ENCODE measurements around the gene UPB1. TPM values are rescaled to one million over a fixed set of nuclear protein-coding genes. Genes with fewer than 3 reads are reported as not detected.
"Not testable (repeated sequence)": the region's sequence is repeated elsewhere in the genome, so short reads cannot be mapped to it uniquely, and the experiment has no call there.

UPB1 gene
- total RNA-seq, 1 experiment from 2014 or later = 0.09 TPM

DNA sequence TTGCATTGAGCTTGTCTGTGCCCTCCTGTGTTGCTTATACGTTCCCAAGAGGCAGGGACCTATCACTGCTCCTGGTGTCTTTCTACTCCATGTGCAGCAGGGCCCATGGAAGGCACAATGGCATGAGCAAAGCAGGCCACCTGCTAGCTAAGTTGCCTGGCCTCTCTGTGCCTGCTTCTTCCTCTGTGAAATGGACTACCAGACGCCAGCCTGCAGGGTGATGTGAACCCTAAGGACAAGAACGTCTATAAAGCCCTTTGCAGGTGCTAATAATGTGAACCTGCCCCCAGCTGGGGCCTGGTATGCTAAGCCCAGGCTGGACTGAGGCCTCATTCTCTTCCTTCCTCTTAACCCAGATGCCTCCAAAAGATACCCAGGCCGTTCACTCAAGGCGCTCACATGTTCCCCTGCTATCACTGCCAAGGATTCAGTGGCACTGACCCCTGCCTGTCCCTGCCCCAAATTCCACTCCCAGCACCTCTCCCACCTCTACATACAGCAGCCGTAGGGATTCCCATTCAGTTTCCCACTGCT lies 55.8 kb downstream of the UPB1 start (continued):
- TF ChIP-seq, protein P1, sequence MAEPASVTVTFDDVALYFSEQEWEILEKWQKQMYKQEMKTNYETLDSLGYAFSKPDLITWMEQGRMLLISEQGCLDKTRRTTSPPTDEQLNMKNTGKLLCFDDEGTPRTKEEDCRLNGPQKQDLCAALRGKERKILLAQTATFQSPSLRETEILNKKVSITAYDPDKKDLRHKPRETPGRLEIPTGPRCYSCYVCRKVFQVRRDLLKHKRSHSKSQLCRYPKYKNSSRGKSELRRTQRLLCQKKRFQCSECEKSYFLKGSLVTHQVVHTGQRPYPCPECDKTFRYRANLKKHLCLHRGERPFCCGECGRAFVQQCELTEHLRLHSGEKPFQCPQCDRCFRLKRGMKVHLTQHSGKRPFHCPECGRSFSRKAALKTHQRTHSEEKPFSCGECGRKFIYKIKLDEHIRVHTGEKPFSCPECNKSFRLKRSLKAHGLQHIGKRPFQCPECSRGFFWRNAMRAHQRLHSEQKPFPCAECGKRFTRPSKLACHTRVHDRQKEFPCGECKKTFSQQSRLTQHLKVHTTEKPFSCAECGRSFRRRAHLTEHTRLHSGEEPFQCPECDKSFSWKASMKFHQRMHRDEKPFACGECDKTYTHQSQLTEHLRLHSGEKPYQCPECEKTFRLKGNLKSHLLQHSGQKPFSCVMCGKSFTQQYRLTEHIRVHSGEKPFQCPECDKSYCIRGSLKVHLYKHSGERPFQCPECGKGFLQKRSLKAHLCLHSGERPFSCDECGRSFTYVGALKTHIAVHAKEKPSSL (CRISPR knock-in tag; conservative IDR thresholded peaks at IDR 0.05) = no peak

DNA sequence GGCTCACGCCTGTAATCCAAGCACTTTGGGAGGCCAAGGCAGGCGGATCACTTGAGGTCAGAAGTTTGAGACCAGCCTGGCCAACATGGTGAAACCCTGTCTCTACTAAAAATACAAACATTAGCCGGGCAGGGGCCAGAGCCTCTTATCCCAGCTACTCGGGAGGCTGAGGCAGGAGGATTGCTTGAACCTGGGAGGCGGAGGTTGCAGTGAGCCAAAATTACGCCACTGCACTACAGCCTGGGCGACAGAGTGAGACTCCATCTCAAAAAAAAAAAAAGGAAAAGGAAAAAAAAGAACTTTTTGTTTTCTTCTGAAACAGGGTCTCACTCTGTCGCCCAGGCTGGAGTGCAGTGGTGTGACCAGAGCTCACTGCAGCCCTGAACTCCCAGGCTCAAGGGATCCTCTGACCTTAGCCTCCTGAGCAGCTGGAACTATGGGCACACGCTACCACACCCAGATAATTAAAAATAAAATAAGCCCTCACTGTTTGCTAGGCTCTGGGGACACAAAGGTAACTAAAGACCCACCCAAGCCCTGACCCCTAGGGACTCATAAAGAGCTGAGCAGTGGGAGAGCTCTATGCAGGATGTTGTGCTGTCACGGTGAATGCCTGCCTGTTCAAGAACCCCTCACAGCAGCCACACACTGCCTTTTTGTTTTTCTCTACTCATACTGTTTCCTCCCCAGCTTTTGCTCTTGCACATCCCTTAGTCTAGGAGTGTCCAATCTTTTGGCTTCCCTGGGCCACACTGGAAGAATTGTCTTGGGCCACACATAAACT lies 57.6 kb downstream of the UPB1 start:
- H3K4me1 Mint-ChIP-seq = peaks cover 26% of the 10 kb centered on the region
- CTCF ChIA-PET = interaction anchor here (0.6 to 1.5 kb wide), 4 partner anchors 131 to 1415 kb away, joined by 3 read pairs; no protein-coding TSS in a partner anchor
- H3K9me3 Mint-ChIP-seq; H3K4me3 Mint-ChIP-seq; POLR2A ChIA-PET; DNase-seq (ENCODE audit: low spot score); ATAC-seq; H3K27me3 Mint-ChIP-seq (ENCODE audit: low read depth): not testable (repeated sequence)
- H3K36me3 Mint-ChIP-seq = peaks cover 21% of the 10 kb centered on the region
- peak overlapping the region; percentile 67; the same call in 1 of the 2 replicates for H3K27ac Mint-ChIP-seq

DNA sequence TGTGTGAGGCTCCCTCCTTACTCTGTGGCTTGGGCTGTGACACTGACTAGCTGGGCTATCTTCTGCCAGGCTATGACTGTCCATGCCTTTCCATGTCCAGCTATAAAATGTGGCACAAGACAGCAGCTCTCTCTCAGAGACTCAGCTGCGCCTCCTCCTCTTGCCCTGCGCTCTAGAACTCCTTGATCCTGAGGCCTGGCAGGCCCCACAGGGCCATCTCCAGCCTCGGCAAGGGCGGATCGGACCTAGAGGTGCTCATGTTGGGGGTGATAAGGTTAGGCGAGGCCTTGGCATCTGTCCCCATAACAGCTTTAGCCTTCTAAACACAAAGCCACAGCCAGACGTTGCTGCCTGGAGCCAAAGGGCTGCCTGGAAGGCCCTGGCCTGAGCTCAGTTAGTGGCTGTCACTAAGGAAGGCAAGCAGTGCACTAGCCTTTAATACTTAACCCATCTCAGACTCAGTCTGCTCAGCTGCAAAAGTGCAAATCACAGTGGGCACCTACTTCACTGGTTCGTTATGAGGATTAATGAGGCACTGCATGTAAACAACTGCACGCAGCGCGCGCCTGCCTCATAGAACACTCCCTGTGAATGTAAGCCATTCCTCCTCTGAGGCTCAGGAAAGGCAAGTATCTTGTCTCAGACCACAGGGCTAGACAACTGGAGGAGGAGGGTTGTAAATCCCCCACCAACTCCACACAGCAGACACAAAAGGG lies 58.6 kb downstream of the UPB1 start:
- Mint-ChIP-seq H3K27ac (peak overlapping the region; percentile 87), H3K4me3 (peak overlapping the region; percentile 97), H3K9me3 (no peaks in the 10 kb centered on the region), H3K36me3 (peaks cover 22% of the 10 kb centered on the region), H3K4me1 (peaks cover 31% of the 10 kb centered on the region), H3K27me3 (ENCODE audit: low read depth) (no peaks in the 10 kb centered on the region)
- DNase-seq (ENCODE audit: low spot score) (no peak), ATAC-seq (no peak)
- TF ChIP-seq ATF1 (CRISPR knock-in tag; IDR thresholded peaks at IDR 0.05) (no peak), TCF7 (CRISPR knock-in tag; IDR thresholded peaks at IDR 0.05; ENCODE audit: low read depth) (no peak)
- ChIA-PET CTCF (interaction anchor here (2.3 kb wide), 1 partner anchor 50 kb away, joined by 7 read pairs; the partner anchor contains the start of gene GGT1), POLR2A (no interaction called here)

DNA sequence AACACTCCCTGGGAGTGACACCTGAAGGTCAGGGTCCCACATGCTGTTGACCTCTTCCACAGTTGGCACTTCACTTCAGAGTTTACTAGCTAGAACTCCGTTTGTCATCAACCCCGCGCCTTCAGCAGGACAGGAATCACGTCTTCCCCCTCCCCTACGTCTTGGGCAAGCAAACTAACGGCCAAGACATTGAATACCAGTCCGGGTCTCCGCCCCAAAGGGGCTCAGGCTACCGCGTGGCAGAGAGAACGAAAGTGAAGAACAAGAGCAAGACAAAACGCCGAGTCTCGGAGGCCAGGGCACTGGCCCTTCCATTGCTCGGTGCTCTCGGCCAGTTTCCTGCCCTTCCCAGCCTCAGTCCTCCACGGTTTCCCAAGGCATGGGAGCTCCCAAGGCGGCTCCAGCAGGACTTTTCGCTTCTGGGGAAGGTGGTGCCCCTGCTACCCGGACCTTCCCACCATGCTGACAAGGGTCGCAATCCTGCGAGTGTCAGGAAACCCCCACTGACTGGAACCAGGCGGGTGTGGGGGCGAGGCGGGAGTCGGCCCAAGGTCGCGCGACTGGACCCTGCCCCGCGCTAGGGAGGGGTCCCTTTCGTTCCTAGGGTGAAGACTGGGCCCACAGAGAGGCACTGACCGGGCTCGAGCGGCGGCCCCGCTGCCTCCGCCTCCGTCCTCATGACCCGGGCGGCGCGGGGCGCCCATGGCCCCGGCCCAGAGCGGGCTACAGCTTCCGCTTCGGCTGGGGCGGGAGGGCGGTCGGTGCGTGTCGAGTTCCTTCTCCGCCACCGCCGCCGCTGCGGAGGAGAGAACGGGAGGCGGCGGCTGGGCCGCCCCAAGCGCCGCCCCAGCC lies 59.4 kb downstream of the UPB1 start, which contains the start of gene GUCD1:
Gene GUCD1 (minus strand): TSS at position 826 of the 852 bp plus-strand sequence. CDS start 147 bp downstream, at position 679.
- Mint-ChIP-seq H3K36me3 (peaks cover 30% of the 10 kb centered on the region), H3K27me3 (ENCODE audit: low read depth) (no peaks in the 10 kb centered on the region), H3K4me1 (peaks cover 33% of the 10 kb centered on the region), H3K4me3 (peak within 1 kb of the TSS; percentile 97), H3K9me3 (no peaks in the 10 kb centered on the region), H3K27ac (peak within 1 kb of the TSS; percentile 99)
- no peak for ATAC-seq
- DNase-seq (ENCODE audit: low spot score) = peak; percentile 29
- ChIA-PET POLR2A (interaction anchor here (0.9 to 1.8 kb wide), 3 partner anchors 11 to 66 kb away, joined by 3 to 6 read pairs (median 6); partner anchors contain the start of gene LRRC75B), CTCF (interaction anchor here (0.6 to 2.3 kb wide), 10 partner anchors 33 to 660 kb away, joined by 3 to 9 read pairs (median 4); partner anchors contain the start of genes GGT1 and MIF)
- TF ChIP-seq, protein P2, sequence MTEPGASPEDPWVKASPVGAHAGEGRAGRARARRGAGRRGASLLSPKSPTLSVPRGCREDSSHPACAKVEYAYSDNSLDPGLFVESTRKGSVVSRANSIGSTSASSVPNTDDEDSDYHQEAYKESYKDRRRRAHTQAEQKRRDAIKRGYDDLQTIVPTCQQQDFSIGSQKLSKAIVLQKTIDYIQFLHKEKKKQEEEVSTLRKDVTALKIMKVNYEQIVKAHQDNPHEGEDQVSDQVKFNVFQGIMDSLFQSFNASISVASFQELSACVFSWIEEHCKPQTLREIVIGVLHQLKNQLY (CRISPR knock-in tag; IDR thresholded peaks at IDR 0.05) = no peak
- TF ChIP-seq FOXJ3 (CRISPR knock-in tag; IDR thresholded peaks at IDR 0.05; ENCODE audit: borderline replicate concordance) (no peak), NFE2L1 (CRISPR knock-in tag; IDR thresholded peaks at IDR 0.05) (no peak), HMGA2 (CRISPR knock-in tag; IDR thresholded peaks at IDR 0.05) (no peak), CBFB (CRISPR knock-in tag; IDR thresholded peaks at IDR 0.05; ENCODE audit: low read depth) (no peak), ETV6 (CRISPR knock-in tag; IDR thresholded peaks at IDR 0.05) (no peak), JUN (CRISPR knock-in tag; IDR thresholded peaks at IDR 0.05) (peak; percentile 44; the same call in 1 of the 2 replicates), NFATC4 (CRISPR knock-in tag; IDR thresholded peaks at IDR 0.05) (no peak), FOXK1 (CRISPR knock-in tag; IDR thresholded peaks at IDR 0.05) (no peak), GABPB1 (CRISPR knock-in tag; IDR thresholded peaks at IDR 0.05) (0 out of 2 replicates have a peak, but pooled peaks have one; percentile 36), RELA (CRISPR knock-in tag; IDR thresholded peaks at IDR 0.05; ENCODE audit: borderline replicate concordance) (no peak), NR1H2 (CRISPR knock-in tag; IDR thresholded peaks at IDR 0.05) (no peak)
- TF ChIP-seq, protein P3, sequence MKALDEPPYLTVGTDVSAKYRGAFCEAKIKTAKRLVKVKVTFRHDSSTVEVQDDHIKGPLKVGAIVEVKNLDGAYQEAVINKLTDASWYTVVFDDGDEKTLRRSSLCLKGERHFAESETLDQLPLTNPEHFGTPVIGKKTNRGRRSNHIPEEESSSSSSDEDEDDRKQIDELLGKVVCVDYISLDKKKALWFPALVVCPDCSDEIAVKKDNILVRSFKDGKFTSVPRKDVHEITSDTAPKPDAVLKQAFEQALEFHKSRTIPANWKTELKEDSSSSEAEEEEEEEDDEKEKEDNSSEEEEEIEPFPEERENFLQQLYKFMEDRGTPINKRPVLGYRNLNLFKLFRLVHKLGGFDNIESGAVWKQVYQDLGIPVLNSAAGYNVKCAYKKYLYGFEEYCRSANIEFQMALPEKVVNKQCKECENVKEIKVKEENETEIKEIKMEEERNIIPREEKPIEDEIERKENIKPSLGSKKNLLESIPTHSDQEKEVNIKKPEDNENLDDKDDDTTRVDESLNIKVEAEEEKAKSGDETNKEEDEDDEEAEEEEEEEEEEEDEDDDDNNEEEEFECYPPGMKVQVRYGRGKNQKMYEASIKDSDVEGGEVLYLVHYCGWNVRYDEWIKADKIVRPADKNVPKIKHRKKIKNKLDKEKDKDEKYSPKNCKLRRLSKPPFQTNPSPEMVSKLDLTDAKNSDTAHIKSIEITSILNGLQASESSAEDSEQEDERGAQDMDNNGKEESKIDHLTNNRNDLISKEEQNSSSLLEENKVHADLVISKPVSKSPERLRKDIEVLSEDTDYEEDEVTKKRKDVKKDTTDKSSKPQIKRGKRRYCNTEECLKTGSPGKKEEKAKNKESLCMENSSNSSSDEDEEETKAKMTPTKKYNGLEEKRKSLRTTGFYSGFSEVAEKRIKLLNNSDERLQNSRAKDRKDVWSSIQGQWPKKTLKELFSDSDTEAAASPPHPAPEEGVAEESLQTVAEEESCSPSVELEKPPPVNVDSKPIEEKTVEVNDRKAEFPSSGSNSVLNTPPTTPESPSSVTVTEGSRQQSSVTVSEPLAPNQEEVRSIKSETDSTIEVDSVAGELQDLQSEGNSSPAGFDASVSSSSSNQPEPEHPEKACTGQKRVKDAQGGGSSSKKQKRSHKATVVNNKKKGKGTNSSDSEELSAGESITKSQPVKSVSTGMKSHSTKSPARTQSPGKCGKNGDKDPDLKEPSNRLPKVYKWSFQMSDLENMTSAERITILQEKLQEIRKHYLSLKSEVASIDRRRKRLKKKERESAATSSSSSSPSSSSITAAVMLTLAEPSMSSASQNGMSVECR (CRISPR knock-in tag; IDR thresholded peaks at IDR 0.05; ENCODE audit: borderline replicate concordance) = 0 out of 2 replicates have a peak, but pooled peaks have one; percentile 22
- TF ChIP-seq, protein P4, sequence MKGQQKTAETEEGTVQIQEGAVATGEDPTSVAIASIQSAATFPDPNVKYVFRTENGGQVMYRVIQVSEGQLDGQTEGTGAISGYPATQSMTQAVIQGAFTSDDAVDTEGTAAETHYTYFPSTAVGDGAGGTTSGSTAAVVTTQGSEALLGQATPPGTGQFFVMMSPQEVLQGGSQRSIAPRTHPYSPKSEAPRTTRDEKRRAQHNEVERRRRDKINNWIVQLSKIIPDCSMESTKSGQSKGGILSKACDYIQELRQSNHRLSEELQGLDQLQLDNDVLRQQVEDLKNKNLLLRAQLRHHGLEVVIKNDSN (CRISPR knock-in tag; IDR thresholded peaks at IDR 0.05) = no peak

Data from WTC11 (cell line).